RPMI7951 (cell line): Measurements from ENCODE around the gene ADCY5. TPM values are rescaled to one million over a fixed set of nuclear protein-coding genes. Genes with fewer than 3 reads are reported as not detected.

ENCODE experiments used
- DNase-seq: peaks from one replicate; pipeline ENCODE4 v3.0.0-alpha.2; 2012; ENCODE audit warnings: low read depth
- total RNA-seq: library from RNA; depleted of rRNA; stranded (reverse); fragments of >200 nt; shearing (Covaris generic); gene quantifications from 2 replicates; pipeline ENCODE4 v1.2.3, GENCODE V29; 2014

Gene ADCY5
- total RNA-seq, 1 experiment from 2014 or later = not detected

GRCh38 chr3:123458255-123458654 is 9.4 kb upstream of the ADCY5 start:
- DNase-seq = no peak

DNA sequence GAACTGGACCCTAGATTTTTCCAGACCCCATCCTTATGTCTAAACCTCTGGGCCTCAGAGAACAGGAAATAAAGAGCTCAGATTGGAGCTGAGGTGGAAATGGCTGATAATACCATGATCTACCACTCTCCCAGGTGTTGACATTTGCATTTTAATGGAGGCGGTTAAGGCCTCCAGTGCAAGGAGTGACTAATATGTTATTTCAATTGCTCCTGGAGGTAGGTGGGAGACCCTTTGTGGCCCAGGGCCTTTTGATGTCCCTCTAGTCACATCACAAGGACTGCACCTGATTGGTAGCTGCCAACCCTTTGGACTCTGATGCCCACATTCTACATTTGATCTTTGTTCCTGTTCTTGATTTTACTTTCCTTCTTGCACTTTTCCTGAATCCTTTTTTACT is 9.0 kb upstream of the ADCY5 start:
- DNase-seq = no peak

- no peak for DNase-seq
Observed at GRCh38 chr3:123453675-123454074, 4.8 kb upstream of the ADCY5 start.

GRCh38 chr3:123451186-123451585 is 2.3 kb upstream of the ADCY5 start:
- no peak for DNase-seq

DNA sequence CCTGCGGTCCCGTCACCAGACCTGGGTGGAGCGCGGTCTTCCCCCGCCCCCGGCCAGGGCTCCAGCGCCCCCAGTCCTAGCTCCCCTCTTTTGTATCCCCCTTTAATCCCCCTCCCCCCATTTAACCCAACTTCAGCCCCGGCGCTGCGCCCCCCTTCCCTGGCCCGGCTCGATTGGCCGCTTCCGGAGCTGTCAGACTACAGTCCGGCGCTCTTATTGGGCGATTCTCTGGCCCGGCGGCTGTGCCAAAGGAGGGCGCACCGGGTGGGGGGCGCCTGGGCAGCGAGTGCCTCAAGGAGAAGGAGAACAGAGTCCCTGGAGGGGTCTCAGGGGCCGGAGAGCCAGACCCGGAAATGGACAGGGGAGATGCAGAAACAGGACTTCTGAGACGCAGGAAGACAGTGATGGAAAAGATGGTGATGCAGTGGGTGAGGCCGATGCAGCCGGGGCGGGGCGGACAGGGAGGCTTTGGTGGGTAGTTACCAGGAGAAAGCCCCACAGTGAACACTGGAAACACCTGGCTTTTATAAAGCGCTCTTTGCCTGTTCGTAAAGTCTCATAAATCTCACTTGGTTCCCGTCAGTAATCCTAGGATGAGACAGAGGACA is 1.2 kb upstream of the ADCY5 start:
- DNase-seq = no peak

GRCh38 chr3:123449102-123449996 is 459 bp upstream of the ADCY5 start:
- DNase-seq = peak; percentile 11

GRCh38 chr3:123447749-123448517 is 957 bp downstream of the ADCY5 start:
- no peak for DNase-seq

GRCh38 chr3:123447416-123447748 is 1.5 kb downstream of the ADCY5 start:
- DNase-seq = no peak

GRCh38 chr3:123446610-123447109 is 2.2 kb downstream of the ADCY5 start:
- DNase-seq = no peak

GRCh38 chr3:123446210-123446609 is 2.7 kb downstream of the ADCY5 start:
- DNase-seq = no peak

DNA sequence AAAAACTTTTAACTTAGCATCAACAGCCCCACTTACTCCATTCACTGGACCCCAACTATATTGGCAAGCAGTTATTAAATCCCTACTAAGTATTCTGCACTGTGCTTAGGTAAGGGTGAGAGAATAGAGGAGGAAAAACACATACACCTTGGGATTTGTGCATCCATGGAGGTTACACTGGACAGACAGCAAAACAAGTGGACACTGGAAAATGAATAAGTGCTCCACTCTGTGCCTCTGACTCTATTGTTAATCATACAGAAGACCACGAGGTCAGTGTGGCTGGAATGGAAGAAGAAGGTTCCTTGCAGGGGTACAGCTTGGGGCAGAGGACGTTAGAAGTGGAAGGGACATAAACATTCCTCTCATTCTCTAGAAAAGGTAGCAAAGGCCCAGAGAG is 3.2 kb downstream of the ADCY5 start:
- DNase-seq = no peak

- DNase-seq = no peak
Observed at GRCh38 chr3:123444744-123445143, 4.1 kb downstream of the ADCY5 start.

GRCh38 chr3:123444023-123444422 is 4.9 kb downstream of the ADCY5 start:
- DNase-seq = peak; percentile 6

- no peak for DNase-seq
Observed at GRCh38 chr3:123442908-123443307, 6.0 kb downstream of the ADCY5 start.

- DNase-seq = no peak
Observed at GRCh38 chr3:123442125-123442524, 6.8 kb downstream of the ADCY5 start.

DNA sequence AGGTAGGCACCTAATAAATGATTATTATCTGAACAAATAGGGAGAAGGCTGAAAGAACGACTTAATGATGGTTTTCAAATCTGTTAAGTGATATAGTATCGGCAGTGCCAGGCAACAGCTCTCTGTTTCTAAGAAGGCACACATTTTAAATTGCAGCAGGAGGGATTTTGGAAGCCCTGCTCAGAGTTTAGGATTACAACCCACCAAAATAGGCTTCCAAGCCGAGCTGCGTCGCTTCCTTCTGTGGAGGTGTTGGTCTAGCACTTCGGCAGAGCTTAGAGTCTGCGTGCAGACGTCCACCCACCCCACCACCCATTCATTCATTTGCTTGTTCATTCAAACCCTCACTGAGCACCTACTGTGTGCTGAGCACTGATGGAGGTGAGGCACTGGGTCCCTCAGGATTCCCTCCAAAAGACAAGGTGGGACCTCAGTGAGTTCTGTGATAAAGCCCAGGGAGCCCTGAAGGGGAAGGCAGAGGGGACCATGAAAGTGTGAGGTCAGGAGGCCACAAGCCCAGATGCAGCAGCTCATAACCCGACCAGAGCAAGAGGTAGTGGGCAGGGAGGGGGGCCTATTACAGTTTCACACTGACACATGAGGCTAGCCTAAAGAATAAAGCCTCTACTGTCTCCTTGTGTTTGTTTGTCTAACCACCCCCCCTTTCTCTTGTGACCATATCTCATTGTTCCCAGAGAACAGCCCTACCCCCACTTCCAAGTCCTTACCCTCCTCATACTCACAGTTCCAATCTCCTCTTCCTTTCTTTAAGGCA is 8.9 kb downstream of the ADCY5 start:
- no peak for DNase-seq

GRCh38 chr3:123432832-123433523 is 15.9 kb downstream of the ADCY5 start:
- DNase-seq = no peak

DNA sequence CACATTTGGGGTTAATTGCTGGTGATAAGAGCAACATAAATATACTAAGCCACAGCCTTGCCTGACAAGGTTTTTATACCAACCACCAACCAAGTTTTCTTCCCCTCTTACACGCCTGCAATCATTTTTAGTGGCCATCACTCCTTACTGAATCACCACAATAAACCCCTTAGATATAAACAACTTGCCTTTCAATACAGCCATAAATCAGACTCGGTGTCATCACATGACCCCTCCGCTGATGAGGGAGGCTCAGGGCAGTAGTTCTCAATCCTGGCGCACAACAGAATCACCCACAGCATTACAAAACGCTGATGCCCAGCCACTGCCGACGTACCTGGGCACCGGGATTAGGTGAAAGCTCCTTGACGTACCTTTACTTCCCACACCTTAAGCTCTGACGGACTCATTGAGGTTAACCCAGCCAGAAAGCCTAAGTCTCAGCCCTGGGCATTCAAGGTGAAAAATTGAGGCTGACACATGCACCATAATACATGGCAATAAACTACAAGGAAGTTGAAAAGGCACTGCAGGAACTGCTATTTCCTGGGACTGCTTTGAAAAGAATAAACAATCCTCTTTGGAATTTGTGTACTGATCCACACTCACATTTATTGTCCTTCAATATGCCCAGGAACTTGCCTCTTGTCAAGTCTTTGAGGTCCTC is 17.1 kb downstream of the ADCY5 start:
- DNase-seq = no peak

- DNase-seq = no peak
Observed at GRCh38 chr3:123431007-123431657, 17.8 kb downstream of the ADCY5 start.

DNA sequence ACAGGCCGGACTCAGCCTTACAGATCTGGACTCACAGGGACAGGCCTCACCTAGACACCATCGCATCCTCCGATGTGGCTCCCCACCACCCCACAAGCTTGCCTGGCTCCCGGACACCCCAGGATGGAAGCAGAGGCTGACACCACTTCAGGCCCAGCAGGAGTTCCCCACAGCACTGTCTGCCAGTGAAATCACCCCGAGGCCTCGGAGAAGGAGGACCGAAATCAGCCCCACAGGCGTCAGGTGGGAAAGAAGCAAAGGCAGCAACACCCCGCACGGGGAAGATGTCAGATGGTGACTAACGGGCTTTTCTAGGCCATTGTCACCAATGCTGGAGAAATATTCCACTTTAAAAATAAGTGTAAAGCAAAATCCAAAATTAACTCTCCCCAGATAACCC is 18.6 kb downstream of the ADCY5 start:
- DNase-seq = no peak
